Esophagus muscularis mucosa (tissue), 4 donors: ENCODE measurements around the gene PASK. TPM values are rescaled to one million over a fixed set of nuclear protein-coding genes. Genes with fewer than 3 reads are reported as not detected.

ENCODE experiments used
- DNase-seq: peaks from one replicate; pipeline ENCODE4 v3.0.0-alpha.2; 2017; ENCODE audit errors: extremely low spot score
- H3K27ac ChIP-seq, 4 donors: fragments of 200-600 bp; sonication (generic); replicated peaks in 1 of 4; 1 replicate in 3 of 4; 2 replicates in 1 of 4; pipeline ENCODE4 v1.5.1; 2016 to 2019; ENCODE audit warnings: mild to moderate bottlenecking in 1 of 4
- H3K27me3 ChIP-seq, 4 donors: fragments of 200-600 bp; sonication (generic); one replicate each; pipeline versions ENCODE4 v1.5.1 to v1.6.0; 2016 to 2019
- H3K36me3 ChIP-seq, 4 donors: fragments of 200-600 bp; sonication (generic); one replicate each; pipeline ENCODE4 v1.5.1; 2016 to 2019
- H3K4me1 ChIP-seq, 4 donors: fragments of 200-600 bp; sonication (generic); one replicate each; pipeline ENCODE4 v1.5.1; 2016 to 2019
- H3K4me3 ChIP-seq, 4 donors: fragments of 200-600 bp; sonication (generic); 1 replicate in 2 of 4; 2 replicates in 2 of 4; pipeline ENCODE4 v1.5.1; 2016 to 2019; ENCODE audit warnings: mild to moderate bottlenecking in 4 of 4, moderate library complexity in 1 of 4
- H3K9me3 ChIP-seq, 4 donors: fragments of 200-600 bp; sonication (generic); 1 replicate in 3 of 4; 2 replicates in 1 of 4; pipeline ENCODE4 v1.5.1; 2016 to 2019
- CTCF ChIP-seq, 3 experiments: fragments of 200-600 bp in 2 of 3; fragments of 450-650 bp in 1 of 3; sonication (generic) in 2 of 3; IDR thresholded peaks; one replicate each; pipeline ENCODE4 v1.5.1; 2017 to 2019; ENCODE audit warnings: antibody characterized with exemption in 3 of 3, mild to moderate bottlenecking in 2 of 3, moderate library complexity in 1 of 3
- EP300 ChIP-seq: sonication (generic); formaldehyde crosslinking; IDR thresholded peaks from one replicate; pipeline ENCODE4 v1.6.1; 2017; ENCODE audit warnings: antibody characterized with exemption
- POLR2A ChIP-seq: fragments of 450-650 bp; IDR thresholded peaks from one replicate; pipeline ENCODE4 v1.6.1; 2017; ENCODE audit warnings: antibody characterized with exemption, moderate library complexity, mild to moderate bottlenecking, low read depth
- POLR2AphosphoS5 ChIP-seq, 2 donors: sonication (generic); formaldehyde crosslinking; IDR thresholded peaks; one replicate each; pipeline ENCODE4 v1.6.1; 2017; ENCODE audit warnings: antibody characterized with exemption in 2 of 2
- whole genome bisulfite sequencing: methylation state at CpG from one replicate; pipeline ENCODE4 v1.1.5; 2018; 5-methylcytosine and 5-hydroxymethylcytosine counted together
- intact Hi-C: fragments of 100-400 bp; cut with DNase I; formaldehyde crosslinking; loops from one replicate; pipeline ENCODE4 v1.15.1; 2023
- total RNA-seq, 4 donors: library from RNA; depleted of rRNA; stranded (reverse); fragments of >200 nt; gene quantifications; one replicate each; pipeline versions ENCODE4 v1.1.0 to v1.2.1, GENCODE V29; 2016

The PASK gene
- total RNA-seq, 4 donors from 2014 or later: 1.5 to 3.3 (median 2.2) TPM

DNA sequence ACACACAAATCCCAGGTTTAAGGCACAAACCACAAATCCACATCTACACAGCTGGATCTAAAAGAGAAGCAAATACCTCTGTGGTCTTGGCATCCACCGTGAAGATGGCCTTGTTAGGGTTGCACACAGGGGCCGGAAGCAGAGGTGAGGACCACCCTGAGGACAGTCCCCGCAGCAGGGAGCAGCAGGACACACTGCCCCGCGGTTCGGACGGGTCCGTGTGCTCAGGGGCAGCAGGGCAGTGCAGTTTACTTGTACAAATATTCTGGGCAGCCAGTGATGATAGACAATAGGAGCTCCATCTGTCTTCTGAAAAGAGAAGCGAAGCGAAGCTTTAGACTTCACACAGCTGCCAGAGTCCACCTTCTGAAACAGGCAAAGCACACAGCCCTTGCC, 8.8 kb downstream of the PASK start:
- Histone ChIP-seq H3K4me1 (no peaks in the 10 kb centered on the region), H3K27me3 (no peaks in the 10 kb centered on the region), H3K36me3 (peaks cover 0 to 23% (median 9%) of the 10 kb centered on the region in 4 donors), H3K27ac (no peak overlapping the region), H3K4me3 (no peak overlapping the region), H3K9me3 (no peaks in the 10 kb centered on the region)
- 90% methylated on average over 10 of the region's 10 CpGs for WGBS
- intact Hi-C loops: no loop called here
- DNase-seq: no peak
- TF ChIP-seq POLR2AphosphoS5 (IDR thresholded peaks at IDR 0.05): no peak
- TF ChIP-seq POLR2A: no peak
- TF ChIP-seq CTCF (IDR thresholded peaks at IDR 0.05): no peak

DNA sequence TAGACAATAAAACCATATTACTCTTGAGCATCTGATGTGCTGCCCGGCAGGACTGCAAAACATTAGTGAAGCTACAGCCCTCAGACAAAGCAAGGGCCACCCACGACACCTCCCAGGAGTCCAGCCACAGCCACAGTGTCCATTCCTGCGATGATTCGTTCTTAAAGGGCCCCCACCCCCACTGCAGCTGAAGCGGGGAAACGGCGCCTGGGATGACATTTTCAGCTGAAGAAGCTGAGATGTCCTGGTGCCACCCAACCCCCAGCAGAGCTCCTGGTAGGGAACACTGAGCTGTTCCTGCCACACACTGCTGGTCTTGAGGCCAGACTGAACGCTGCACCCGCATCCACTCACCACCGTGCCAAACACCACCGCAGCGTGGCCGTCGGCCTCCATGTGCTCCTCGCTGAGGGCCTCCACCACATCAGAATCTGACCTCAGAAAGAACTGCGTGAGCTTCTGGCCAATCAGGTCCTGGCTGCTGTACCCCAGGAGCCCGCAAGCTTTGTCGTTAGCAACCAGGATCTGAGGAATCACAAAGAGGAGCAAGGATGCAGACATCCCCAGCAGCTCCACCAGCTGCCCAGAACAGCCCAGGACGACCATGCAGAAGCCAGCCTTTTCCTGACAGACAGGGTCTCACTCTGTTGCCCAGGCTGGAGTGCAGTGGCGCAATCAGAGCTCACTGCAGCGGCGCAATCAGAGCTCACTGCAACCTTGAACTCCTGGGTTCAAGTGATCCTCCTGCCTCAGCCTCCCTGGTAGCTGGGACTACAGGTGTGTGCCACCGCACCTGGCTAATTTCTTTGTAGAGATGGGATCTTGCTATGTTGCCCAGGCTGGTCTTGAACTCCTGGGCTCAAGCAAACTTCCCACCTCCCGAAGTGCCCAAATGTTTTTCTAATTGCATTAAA, 9.5 kb downstream of the PASK start:
- 93% methylated on average over 18 of the region's 24 CpGs for WGBS
- intact Hi-C loops: no loop called here
- Histone ChIP-seq H3K9me3 (no peaks in the 10 kb centered on the region), H3K27ac (no peak overlapping the region), H3K36me3 (peaks cover 0 to 23% (median 9%) of the 10 kb centered on the region in 4 donors), H3K4me1 (no peaks in the 10 kb centered on the region), H3K4me3 (no peak overlapping the region), H3K27me3 (no peaks in the 10 kb centered on the region)
- no peak for DNase-seq
- TF ChIP-seq EP300 (no peak), POLR2AphosphoS5 (IDR thresholded peaks at IDR 0.05) (no peak), CTCF (IDR thresholded peaks at IDR 0.05) (no peak), POLR2A (no peak)

DNA sequence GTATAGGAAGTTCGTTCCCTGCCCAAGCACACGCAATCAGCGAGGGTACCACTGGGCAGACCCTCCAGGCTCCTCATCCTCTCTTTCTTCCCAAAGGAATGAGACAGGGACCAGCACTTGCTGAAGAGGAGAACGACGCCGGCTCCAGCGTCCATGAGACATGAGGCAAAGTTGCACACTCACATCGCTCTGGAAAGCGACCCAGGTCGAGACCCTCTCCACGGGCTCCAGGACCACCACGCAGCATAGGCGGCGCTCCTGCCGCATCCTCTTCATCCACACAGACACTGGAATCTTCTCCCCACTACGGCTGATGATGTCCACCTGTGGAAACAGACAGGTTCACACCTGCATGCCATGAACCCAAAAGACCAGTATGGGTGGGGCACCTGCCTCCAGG, 10.8 kb downstream of the PASK start:
- intact Hi-C loops: no loop called here
- WGBS: 98% methylated on average over 16 of the region's 16 CpGs
- Histone ChIP-seq H3K27me3 (no peaks in the 10 kb centered on the region), H3K4me1 (no peaks in the 10 kb centered on the region), H3K4me3 (no peak overlapping the region), H3K27ac (no peak overlapping the region), H3K36me3 (peaks cover 0 to 23% (median 9%) of the 10 kb centered on the region in 4 donors), H3K9me3 (no peaks in the 10 kb centered on the region)
- no peak for TF ChIP-seq POLR2A
- TF ChIP-seq CTCF (IDR thresholded peaks at IDR 0.05): no peak
- no peak for TF ChIP-seq EP300
- no peak for TF ChIP-seq POLR2AphosphoS5 (IDR thresholded peaks at IDR 0.05)
- DNase-seq: no peak

DNA sequence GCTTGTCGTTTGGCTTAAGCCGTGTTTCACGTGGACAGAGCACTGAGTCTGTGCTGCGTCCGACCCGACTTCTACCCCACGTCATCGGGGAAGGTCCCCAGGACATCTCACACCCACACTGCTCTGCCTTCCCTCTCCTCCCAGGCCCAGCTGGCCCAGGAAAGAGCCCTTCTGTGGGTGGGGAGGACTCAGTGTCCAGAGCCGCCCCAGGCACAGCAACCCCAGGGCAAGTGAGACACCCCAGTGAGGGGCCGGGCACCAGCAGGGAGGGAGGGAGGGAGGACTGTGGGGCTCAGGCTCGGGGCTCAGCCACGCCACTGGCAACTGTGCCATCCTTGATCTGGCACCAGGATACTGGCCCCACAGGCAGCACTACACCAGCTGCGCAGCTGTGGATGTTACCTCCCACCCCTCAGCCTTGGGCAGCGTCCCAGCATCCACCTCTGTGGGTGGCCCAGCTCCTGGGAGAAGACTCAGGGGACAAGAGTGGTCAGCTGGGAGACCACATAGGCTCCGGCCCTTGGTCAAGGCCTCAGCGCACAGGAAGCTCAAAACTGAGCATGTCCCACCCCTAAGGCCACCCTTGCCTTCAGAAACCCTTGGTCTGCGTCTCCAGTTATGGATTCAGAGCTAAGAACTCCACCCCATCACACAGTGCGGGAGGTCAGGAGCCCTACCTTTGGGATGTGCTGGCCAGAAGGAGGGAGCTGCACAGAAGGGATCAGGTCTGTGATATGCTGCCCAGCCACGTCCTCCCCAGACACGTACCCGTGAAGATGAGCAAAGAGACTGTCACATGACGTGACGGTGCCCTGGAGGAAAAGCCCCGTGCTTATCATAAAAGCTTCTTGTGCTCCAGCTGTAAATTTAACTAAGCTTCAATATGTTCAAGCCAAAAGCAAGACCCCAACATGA, 11.7 kb downstream of the PASK start:
- no peak overlapping the region for H3K4me3 ChIP-seq
- WGBS: 95% methylated on average over 17 of the region's 24 CpGs
- no peaks in the 10 kb centered on the region for H3K9me3 ChIP-seq
- H3K27ac ChIP-seq: no peak overlapping the region
- no peak for DNase-seq
- H3K27me3 ChIP-seq: no peaks in the 10 kb centered on the region
- no peaks in the 10 kb centered on the region for H3K4me1 ChIP-seq
- intact Hi-C loops: no loop called here
- TF ChIP-seq POLR2AphosphoS5 (IDR thresholded peaks at IDR 0.05): no peak
- TF ChIP-seq CTCF (IDR thresholded peaks at IDR 0.05): no peak
- TF ChIP-seq EP300: no peak
- TF ChIP-seq POLR2A: no peak
- H3K36me3 ChIP-seq: peaks cover 0 to 23% (median 9%) of the 10 kb centered on the region in 4 donors
